Mucosa of rectum (tissue), 2 donors: ENCODE data around the gene IFT52.

Experiments
- H3K27ac ChIP-seq, 2 donors: one replicate each; pipeline ENCODE4 v1.7.0; 2013; ENCODE audit warnings: inconsistent platforms in 2 of 2, low read depth in 2 of 2, low read length in 2 of 2
- H3K27me3 ChIP-seq, 2 donors: one replicate each; pipeline ENCODE4 v1.7.0; 2013; ENCODE audit warnings: low read length in 2 of 2; ENCODE audit not compliant: control insufficient read depth in 2 of 2, insufficient read depth in 2 of 2
- H3K36me3 ChIP-seq, 2 donors: one replicate each; pipeline ENCODE4 v1.7.0; 2013; ENCODE audit warnings: low read length in 2 of 2; ENCODE audit not compliant: control insufficient read depth in 2 of 2, insufficient read depth in 2 of 2
- H3K4me1 ChIP-seq, 2 donors: one replicate each; pipeline ENCODE4 v1.7.0; 2013; ENCODE audit warnings: low read length in 2 of 2, mild to moderate bottlenecking in 1 of 2; ENCODE audit not compliant: control insufficient read depth in 2 of 2, insufficient read depth in 2 of 2
- H3K4me3 ChIP-seq, 2 donors: one replicate each; pipeline ENCODE4 v1.7.0; 2013; ENCODE audit warnings: low read length in 2 of 2
- H3K9ac ChIP-seq, 2 donors: one replicate each; pipeline ENCODE4 v1.7.0; 2013; ENCODE audit warnings: low read length in 2 of 2, low read depth in 1 of 2, mild to moderate bottlenecking in 1 of 2
- H3K9me3 ChIP-seq, 2 donors: one replicate each; pipeline ENCODE4 v1.7.0; 2013; ENCODE audit warnings: low read length in 2 of 2; ENCODE audit not compliant: control insufficient read depth in 2 of 2
- donor health status: healthy.
- donor health status: Normal muscosa, but diverticular disease.

IFT52 gene

GRCh38 chr20:43550456-43550855, 40.3 kb upstream of the IFT52 start:
- Histone ChIP-seq H3K27ac (peak overlapping the region in 1 of 2 donors; percentile 13), H3K4me1 (peaks cover 0 to 11% of the 10 kb centered on the region in 2 donors), H3K36me3 (no peaks in the 10 kb centered on the region), H3K9ac (no peak overlapping the region), H3K9me3 (no peaks in the 10 kb centered on the region), H3K4me3 (no peak overlapping the region), H3K27me3 (no peaks in the 10 kb centered on the region)

- H3K27me3 ChIP-seq = no peaks in the 10 kb centered on the region
- H3K27ac ChIP-seq = no peak overlapping the region
- H3K9ac ChIP-seq = no peak overlapping the region
- H3K36me3 ChIP-seq = no peaks in the 10 kb centered on the region
- H3K9me3 ChIP-seq = no peaks in the 10 kb centered on the region
- no peak overlapping the region for H3K4me3 ChIP-seq
- peaks cover 17 to 36% of the 10 kb centered on the region in 2 donors for H3K4me1 ChIP-seq
Measured at GRCh38 chr20:43554369-43554768, 36.4 kb upstream of the IFT52 start.

- H3K4me3 ChIP-seq = peak within 1 kb of the TSS; percentile 61 to 77
Measured at GRCh38 chr20:43558412-43559146, 32.2 kb upstream of the IFT52 start, which contains the start of gene SGK2. SGK2 (plus strand) TSS chr20:43559027; CDS start chr20:43566496, 7,469 bp downstream.

GRCh38 chr20:43559147-43559987, 31.4 kb upstream of the IFT52 start:
- peak overlapping the region; percentile 61 to 77 for H3K4me3 ChIP-seq
- peaks cover 0 to 2% of the 10 kb centered on the region in 2 donors for H3K36me3 ChIP-seq
- H3K27ac ChIP-seq = peak overlapping the region; percentile 93 to 94
- H3K27me3 ChIP-seq = no peaks in the 10 kb centered on the region
- peak overlapping the region; percentile 65 to 71 for H3K9ac ChIP-seq
- peaks cover 21 to 28% of the 10 kb centered on the region in 2 donors for H3K4me1 ChIP-seq
- no peaks in the 10 kb centered on the region for H3K9me3 ChIP-seq

More at GRCh38 chr20:43558412-43559146, 32.2 kb upstream of the IFT52 start, which contains the start of gene SGK2:
- H3K4me1 ChIP-seq = peaks cover 21 to 28% of the 10 kb centered on the region in 2 donors
- no peaks in the 10 kb centered on the region for H3K9me3 ChIP-seq
- H3K27ac ChIP-seq = peak within 1 kb of the TSS; percentile 93 to 94
- H3K36me3 ChIP-seq = no peaks in the 10 kb centered on the region
- peak within 1 kb of the TSS; percentile 65 to 71 for H3K9ac ChIP-seq
- H3K27me3 ChIP-seq = no peaks in the 10 kb centered on the region

GRCh38 chr20:43560974-43561373, 29.8 kb upstream of the IFT52 start:
- Histone ChIP-seq H3K9ac (peak overlapping the region in 1 of 2 donors; percentile 27), H3K27ac (no peak overlapping the region), H3K4me3 (peak overlapping the region; percentile 55 to 77)

GRCh38 chr20:43563429-43563828, 27.3 kb upstream of the IFT52 start:
- Histone ChIP-seq H3K4me3 (no peak overlapping the region), H3K9ac (no peak overlapping the region), H3K9me3 (no peaks in the 10 kb centered on the region), H3K27ac (no peak overlapping the region), H3K27me3 (no peaks in the 10 kb centered on the region), H3K4me1 (peaks cover 4 to 5% of the 10 kb centered on the region in 2 donors), H3K36me3 (peaks cover 10 to 22% of the 10 kb centered on the region in 2 donors)

More at GRCh38 chr20:43560974-43561373, 29.8 kb upstream of the IFT52 start:
- H3K27me3 ChIP-seq = no peaks in the 10 kb centered on the region
- peaks cover 19 to 27% of the 10 kb centered on the region in 2 donors for H3K4me1 ChIP-seq
- no peaks in the 10 kb centered on the region for H3K9me3 ChIP-seq
- peaks cover 6 to 11% of the 10 kb centered on the region in 2 donors for H3K36me3 ChIP-seq

DNA sequence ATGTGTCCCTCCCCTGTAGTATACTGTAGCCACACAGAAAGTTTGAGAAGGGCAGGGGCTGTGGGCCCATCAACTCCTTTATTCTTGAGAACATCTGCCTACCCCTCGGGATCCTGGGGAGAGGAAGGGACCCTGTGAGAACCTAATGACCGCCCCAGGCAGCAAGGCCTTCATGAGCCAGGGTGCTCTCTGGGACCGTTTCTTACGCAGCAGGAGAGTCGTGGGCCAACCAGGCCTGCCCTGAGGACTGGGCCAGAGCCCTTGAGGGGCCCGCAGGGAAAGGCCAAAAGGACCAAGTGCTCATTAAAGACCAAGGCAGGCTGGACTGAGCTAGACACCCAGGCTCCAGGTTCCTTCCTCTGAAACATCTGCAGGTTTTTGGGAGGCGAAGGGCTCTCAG, 26.7 kb upstream of the IFT52 start:
- H3K4me1 ChIP-seq = peaks cover 3 to 4% of the 10 kb centered on the region in 2 donors
- H3K4me3 ChIP-seq = no peak overlapping the region
- H3K9ac ChIP-seq = no peak overlapping the region
- no peak overlapping the region for H3K27ac ChIP-seq
- H3K9me3 ChIP-seq = no peaks in the 10 kb centered on the region
- H3K36me3 ChIP-seq = peaks cover 15 to 24% of the 10 kb centered on the region in 2 donors
- H3K27me3 ChIP-seq = no peaks in the 10 kb centered on the region

DNA sequence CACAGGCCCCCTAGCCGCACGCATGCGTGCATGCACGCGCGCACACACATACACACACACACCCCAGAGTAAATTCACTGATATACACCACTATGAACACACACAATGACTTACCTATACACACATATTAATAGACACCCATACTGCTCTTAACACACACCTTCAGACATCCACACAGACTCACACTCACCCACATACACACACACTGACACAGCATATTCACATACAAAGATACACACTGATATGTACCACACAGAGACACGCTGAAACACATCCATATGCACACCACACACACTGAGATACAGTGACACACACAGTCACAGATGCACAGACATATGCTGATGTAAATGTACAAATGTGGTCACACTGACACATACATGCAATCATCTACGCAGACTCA, 26.3 kb upstream of the IFT52 start:
- Histone ChIP-seq H3K9me3 (no peaks in the 10 kb centered on the region), H3K4me1 (peaks cover 6% of the 10 kb centered on the region in 2 donors), H3K27ac (no peak overlapping the region), H3K27me3 (no peaks in the 10 kb centered on the region), H3K36me3 (peaks cover 20 to 29% of the 10 kb centered on the region in 2 donors), H3K9ac (no peak overlapping the region), H3K4me3 (no peak overlapping the region)

- H3K4me1 ChIP-seq = peaks cover 9% of the 10 kb centered on the region in 2 donors
- no peak overlapping the region for H3K4me3 ChIP-seq
Measured at GRCh38 chr20:43564993-43565757, 25.6 kb upstream of the IFT52 start.

More at GRCh38 chr20:43564993-43565757, 25.6 kb upstream of the IFT52 start:
- H3K9ac ChIP-seq = no peak overlapping the region
- no peaks in the 10 kb centered on the region for H3K9me3 ChIP-seq
- H3K36me3 ChIP-seq = peaks cover 24 to 35% of the 10 kb centered on the region in 2 donors
- no peak overlapping the region for H3K27ac ChIP-seq
- H3K27me3 ChIP-seq = no peaks in the 10 kb centered on the region
